NCI-H526 treated with DMSO at 0.1 percent for 48 hours (cell line): Measurements from ENCODE around the gene MYLK.

Experiments used
- DNase-seq: peaks from one replicate; lab custom pipeline; 2025; lab: John Stamatoyannopoulos, UW

Gene MYLK

DNA sequence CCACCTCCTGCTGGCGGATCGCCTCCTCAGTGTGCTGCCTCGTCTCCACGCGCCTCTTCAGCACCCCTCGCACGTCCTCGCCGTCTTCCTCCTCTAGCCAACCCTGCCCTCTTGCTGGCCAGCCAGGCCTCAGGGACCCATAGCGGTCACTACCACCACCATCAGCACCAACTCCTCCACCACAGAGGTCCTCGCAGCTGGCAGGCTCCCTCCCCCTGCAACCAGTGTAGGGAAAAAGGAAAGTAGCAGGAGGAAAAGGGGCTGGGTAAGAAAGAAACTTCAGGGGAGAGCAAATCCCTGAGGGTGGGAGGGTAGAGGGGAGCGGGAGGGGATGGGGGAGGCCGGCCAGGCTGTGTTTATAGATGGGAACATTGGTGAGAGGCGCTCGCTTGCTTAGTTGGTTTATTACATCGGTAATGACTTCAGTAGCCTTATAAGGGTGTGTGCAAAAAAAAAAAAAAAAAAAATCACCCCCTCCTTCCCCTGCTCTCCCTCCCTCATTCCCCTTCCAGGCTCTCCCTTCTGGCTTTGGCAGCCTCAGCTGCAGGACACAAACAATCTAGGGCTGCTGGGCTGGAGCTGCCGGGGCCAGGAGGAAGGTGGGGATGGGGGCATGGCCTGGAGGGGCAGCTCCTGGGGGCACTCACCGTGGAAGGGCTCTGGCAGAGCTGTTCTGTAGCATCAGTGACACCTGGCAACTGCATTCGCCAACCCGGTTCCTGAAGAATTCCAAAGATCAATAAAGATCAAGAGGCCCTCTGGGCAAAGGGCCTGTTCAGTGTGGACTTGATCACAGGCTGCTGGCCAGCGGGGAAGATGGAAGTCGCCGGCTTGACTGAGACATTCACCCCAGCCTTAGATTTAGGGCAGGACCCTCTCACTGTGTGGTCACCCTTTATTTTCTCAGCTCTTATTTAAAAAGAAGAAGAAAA lies 183.1 kb downstream of the MYLK start:
- DNase-seq = no peak

DNA sequence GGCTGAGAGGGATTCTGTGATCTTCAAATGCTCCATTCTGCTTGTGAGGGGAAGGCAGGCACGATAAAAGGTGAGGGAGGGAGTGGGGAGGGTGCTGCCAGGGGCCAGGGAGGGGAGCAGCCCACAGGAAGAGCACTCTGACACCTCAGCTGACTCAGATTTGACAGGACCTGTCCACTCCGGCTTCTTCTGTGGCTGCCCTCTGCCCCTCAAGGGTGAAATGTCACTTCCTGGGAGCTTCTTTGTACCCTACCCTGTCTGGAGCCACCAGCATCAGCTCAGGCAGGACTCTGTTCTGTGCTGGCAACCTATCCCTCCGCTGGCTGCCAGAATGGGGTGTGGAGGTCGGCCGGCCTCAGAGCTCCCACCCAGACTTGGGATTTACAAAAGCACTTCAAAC lies 185.3 kb downstream of the MYLK start:
- DNase-seq = no peak

DNA sequence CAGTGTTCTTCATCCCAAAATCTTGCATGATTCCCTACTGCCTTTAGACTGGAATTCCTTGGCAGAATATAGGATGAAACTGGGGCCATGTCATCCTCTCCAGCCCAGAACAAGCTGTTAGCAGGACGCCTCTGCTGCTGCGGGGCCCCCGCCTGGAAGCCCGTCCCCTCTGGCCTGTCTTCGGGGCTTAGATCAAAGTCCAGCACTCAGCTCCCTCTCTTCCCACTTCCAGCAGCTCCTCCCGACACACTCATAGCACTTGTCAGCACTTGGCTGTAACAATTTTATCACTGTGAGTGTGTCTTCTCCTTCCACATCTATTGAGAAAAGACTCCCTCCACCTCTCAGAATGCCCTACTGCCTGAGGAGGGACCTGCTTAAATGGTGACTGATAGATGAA lies 187.3 kb downstream of the MYLK start:
- DNase-seq = no peak

DNA sequence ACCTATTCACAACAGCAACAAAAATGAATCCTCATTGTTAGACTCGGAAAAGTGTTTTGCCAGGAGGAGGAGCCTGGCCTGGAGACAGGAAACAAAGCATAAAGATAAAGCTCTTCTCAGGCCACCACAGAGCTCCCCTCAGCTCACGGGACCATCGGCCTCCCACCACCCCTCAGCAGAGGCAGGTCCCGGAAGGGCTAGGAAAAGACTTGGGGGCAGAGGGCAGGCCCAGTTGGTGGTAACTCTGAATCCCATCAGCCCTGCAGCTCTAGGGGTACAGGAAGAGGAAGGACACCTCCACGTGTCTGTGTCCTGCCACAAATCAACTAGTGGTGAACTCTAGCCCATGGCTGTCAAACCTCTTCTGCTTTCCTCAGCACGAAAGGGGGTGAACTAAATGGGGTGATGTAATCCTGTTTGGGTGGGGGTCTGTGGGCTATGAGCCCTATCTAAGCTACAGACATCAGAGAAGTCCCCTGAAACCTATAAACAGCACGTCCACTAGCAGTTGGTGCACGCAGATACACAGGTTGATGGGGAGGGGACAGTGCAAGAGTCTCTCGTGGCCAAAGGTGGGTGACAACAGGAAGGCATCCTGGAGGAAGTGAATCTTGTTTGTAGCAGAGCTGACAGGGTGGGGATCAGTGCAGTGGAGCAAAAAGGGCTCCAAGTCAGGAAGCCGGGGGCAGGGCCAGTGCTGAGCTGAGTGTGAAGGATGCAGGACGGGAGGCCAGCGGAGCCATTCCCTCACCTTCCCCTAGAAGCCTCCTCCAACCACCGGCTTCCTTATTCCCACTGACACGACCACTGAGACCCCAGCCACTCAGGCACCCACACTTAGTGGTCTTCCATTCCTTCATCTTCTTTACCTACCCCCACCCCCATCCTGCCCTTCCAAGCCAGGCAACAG lies 188.1 kb downstream of the MYLK start:
- DNase-seq = no peak

DNA sequence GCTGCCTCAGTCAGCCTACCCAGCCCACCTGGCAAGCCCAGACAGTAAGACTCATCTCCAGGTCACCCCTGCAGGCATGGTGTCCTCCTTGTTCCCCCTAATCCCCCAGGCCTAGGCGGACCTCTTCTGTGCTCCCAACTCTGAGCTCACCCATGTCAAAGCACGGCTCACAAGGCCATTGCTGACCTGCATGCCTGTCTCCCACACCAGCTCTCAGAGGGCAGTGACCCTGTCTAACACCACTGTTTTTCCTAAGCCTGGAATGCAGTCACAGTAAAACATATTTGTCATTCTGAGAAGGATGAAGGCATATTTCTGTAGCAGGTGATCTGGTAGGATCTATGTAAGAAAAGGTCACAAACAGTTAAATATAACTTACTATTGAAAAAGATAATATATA lies 189.0 kb downstream of the MYLK start:
- DNase-seq = no peak

DNA sequence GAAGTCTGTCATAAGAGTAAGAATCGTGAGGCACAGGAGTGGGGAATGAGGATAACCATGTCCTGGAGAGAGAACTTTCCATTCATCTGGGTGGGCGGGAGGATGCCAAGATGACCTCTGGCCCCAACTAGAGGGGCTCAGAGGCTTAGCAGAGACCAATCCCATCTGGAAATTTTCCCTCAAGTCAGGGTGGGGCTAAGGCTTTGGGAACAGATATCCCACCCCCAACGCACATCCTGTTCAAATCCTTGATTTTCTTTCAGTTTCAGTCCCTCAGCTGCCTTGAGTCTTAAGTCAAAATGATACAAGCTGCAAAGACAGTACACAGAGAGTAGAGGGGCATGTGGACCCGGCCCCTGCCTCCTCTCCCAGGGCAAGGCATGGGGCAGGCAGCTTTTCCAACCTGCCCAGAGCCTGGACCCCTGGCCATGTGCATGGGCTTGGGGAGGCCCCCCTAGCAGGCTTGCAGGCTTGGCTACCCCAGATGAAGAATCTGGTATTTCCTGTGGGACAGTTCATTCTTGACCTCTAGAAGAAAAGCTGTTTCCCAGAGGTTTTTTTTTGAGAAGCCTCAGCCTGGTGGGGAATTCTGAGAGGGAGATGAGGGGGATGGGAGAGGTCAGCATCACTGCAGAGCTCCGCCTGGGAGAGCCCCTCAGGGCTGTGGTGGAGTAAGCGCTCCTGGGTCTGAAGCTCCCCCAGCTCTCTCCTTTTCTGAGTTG lies 189.6 kb downstream of the MYLK start:
- no peak for DNase-seq

DNA sequence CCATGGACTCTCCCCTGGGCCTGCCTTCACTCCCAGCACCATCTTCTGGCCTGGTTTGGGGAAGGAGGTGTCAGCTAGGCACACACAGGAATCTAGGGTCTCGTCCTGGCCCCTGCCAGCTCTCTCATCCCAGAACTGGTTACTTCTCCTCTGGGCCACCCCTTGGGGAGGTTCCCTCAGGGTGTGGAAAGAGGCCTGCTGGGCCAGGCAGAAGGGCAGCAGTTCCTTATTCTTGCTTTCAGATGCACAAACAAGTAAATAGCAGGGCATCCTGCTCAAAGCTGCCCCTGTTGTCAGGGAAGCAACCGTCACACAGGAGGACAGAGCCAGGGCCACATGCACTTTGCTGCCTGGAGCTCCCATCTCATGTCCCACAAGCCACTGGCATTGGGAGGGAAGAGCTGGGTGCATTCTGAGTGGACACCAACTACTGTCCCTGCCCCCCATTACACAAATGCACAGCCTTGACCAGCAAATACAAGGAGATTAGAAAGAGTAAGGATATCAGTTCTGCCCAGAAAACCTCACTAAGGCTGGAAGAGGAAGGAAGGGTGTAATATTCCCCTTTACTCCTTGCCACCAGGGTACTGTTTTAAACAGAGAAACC lies 190.4 kb downstream of the MYLK start:
- DNase-seq = no peak

DNA sequence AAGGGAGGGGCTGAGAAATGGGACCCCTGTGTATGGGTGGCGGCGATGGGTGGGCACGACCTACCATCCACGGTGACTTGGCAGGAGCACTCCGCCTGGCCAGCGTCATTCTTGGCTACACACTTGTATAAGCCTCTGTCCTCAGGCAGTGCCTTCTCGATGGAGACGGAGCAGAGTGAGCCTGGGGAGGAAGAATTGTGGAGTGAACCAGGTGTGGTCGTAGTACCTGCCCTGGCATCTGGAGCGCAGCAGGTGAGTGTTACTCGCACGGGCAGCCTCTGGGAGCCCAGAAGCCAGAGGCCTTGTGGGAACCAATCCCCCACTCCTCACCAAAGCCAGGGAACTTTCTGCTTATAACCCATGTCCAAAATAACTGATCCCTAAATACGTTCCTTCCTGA lies 191.5 kb downstream of the MYLK start:
- no peak for DNase-seq

DNA sequence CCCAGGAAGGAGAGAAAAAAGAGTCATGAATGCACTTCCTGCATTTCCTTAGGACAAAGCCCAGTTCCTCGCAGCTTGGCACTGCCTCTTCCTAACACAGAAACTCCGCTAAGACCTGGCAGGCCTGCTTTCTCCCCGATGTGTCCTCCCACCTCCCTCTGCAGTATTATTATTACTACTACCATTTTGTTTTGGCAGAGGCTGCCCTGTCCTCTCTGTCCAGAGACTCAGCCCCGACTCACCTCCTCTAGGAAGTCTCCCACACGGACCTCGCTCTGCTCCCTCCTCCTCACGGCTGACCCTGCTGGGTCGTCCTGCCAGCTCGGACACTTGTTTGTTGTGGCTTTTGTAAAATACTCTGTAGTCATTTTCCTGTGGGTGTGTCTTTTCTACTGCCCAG lies 192.1 kb downstream of the MYLK start:
- no peak for DNase-seq

DNA sequence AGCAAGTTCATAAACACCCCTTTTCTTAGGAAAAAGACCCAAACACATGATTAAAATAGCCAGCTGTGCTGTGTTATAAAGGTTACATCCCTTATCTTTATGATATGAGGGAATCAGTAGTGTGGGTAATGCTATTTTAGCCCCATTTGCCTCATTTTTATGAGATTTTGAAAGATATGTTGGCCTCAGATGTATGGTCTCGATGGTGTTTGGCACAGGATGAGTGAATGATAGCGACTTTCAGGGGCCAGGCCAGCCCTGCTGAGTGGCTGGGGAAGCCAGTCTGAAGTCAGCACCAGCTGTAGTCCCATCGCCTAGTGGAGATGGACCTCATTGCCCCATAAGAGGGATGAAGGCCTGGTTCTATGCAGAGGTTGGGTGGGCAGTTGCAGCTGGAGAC lies 194.3 kb downstream of the MYLK start:
- no peak for DNase-seq

DNA sequence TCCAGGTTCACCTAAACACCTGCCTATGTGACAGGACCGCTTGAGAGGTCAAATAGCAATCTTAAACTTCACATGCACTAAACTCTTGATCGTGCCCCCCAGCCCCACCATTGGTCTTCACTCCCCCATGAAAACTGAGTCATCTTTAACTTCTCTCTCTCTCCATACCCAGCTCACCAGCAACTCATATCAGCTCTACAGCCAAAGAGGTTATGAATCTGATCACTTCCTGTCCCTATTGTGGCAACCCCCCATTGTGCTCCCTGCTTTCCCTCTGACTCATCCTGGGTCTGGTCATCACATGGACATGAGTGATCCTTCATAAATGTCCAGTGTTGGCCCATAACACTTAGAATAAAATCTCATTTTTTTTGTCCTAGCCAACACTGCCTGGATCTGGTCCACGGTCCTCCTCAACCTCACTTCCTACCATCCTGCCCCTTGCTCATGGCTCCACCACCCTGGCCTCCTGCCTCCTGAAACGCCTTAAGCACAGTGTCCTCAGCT lies 195.8 kb downstream of the MYLK start:
- DNase-seq = no peak

DNA sequence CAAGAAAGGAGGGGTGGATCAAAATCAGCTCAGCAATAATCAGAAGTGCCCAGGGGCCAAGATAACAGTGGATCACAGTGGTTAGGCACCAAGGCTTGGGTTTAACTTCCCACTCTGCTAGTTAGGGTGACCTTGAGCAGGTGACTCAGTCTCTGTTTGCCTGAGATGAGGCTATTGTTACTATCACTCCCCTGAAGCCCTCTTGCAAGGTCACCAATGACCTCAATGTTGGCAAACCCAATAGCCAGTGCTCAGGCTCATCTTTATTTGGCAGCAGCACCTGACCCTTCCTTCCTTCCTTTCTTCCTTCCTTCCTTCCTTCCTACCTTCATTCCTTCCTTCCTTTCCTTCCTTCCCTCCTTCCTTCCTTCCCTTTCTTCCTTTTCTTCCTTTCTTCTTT lies 196.8 kb downstream of the MYLK start:
- DNase-seq = no peak

DNA sequence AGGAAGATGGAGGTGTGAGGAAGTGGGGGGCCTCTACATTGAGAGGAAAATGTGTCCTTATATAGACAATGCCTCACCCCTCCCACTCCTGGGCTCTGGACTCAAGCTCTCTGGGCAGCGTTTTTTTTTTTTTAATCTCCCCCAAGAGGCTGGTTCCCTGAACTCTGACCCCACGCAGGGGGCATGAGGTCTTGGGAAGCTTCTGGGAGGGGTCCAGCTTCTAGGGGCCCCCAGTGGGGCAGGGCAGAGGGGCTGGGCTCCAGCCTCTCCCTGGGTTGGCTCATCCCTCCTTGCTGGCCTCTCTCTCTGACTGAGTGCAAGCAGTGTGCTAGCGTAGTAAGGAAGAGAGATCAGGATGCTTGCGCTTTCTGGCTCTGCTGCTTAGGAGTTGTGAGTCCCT lies 197.9 kb downstream of the MYLK start:
- no peak for DNase-seq

DNA sequence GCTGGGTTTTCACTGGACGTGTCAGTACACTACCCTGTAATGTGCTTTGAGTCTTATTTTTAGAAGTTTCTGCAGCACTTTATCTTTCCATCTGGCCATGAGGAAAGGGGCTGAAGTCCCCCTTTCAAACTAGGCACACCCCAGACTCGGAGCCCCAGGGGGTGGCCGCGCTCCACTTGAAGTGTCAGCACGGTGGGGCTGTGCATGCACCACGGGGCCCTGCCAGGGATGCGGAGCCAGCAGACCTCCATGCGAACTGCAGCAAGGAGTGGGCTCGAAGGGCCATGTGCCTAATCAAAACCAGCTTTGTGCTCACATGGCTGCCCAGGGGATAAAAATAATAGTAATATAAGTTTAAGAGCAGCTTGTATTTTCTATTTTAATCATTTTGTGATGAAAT lies 198.4 kb downstream of the MYLK start:
- no peak for DNase-seq

DNA sequence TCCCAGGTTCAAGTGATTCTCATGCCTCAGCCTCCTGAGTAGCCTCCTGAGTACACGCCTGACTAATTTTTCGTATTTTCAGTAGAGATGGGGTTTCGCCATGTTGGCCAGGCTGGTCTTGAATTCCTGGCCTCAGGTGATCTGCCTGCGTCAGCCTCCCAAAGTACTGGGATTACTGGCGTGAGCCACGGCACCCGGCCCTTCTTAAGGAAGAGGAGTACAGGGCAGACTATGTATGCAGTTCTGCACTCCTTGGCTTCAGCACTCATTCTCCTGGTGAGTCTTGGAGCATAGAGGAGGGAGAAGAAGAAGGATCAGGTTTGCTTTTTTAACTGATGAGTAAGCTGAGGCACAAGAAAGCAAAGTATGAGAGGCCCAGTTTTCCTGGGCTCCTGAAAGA lies 199.5 kb downstream of the MYLK start:
- no peak for DNase-seq

DNA sequence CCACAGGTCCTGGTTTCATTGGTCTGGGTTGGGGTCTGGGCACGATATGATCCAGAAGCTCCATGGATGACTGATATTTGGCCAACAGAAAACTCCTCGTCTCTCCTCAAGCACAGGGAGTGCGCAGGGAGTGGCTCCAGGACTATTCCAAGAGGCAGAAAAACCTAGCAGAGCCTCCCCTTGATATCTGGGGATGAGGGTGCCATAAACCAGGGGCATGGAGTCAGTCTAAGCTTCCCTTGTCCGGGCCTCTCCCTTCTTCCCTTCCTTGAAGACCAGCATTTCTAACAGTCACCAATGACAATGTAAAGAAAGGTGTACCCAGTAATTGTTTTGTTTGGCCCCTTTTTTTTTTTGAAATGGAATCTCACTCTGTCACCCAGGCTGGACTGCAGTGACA lies 199.9 kb downstream of the MYLK start:
- no peak for DNase-seq

DNA sequence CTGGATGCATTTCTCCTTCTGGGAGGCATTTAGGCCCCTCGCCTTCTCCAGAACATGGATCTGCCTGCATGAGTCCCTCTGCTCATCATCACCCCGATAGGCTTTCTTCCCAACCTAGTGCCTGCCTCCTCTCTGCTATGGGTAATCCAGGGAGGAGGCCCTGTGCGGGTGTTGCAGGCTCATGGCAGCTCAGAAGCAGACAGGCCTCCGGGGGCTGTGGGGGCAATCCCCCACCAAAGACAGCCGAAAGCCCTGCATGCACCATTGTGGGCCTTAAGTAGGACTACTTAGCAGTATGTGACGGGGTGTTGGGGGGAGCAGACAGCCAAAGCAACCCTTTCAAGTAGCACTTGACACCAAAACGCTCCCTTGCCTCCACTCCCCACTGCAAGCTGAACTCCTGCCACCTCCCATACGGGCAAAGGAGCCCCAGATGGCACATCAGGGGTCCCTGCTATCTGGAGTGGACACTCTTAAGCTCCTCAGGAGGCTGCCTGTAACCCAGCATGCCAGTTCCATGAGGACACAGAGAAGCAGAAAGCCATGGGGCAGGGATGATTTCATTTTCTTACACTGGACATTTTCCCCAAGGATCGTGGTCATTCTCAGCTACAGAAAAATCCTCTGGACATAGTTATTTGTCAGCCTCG lies 200.5 kb downstream of the MYLK start:
- DNase-seq = no peak

DNA sequence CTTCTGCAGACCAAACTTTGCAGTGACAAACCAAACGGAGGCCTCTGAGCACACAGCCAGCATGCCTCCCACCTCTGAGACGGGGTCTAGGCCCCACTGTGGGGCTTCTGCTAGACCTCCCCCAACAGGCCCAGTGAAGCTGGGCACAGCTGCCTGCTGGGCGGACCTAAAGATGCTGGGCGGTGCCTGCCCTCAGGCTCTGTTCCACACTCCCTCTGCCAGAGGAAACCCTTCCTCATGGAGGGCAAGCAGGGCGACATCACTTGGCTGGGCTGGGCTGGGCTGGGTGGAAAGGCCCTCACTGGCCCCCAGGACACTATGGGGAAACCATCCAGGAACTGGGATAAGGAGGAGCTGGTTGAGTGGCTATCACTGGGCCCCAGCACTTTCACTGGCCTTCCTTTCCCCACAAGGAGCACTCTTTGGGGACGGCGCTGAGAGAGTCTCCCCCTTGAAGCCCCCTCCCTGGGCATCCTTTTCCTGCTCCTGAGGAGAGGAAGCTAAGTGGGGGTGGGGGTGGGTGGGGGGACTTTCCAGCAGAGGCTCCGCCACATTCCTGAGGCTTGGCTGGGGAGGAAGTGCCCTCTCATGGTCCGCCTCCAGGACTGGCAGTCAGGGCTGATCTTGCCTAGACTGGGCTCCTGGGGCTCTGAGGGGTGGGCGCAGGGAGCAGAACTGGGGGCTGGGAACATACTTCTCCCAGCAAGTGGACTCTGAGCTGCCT lies 201.2 kb downstream of the MYLK start:
- DNase-seq = no peak

DNA sequence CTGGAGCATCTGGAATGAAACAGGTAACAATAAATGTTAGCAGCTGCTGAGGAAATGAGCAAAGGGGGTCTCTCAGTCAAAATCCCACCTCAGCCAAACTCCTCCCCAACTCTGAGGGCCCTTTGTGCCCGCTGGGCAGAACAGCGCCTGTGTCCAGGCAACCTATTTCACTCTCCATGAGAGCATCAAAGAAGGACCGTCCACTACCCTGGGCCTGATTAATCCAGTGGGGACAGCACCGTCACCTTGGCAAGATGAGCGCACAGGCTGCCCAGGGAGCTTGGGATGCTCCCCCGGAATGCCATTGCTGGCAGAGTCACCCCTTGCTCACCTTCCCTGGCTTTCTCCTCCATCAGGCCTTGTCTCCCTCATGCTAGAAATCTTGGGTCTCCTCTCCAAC lies 201.8 kb downstream of the MYLK start:
- no peak for DNase-seq

DNA sequence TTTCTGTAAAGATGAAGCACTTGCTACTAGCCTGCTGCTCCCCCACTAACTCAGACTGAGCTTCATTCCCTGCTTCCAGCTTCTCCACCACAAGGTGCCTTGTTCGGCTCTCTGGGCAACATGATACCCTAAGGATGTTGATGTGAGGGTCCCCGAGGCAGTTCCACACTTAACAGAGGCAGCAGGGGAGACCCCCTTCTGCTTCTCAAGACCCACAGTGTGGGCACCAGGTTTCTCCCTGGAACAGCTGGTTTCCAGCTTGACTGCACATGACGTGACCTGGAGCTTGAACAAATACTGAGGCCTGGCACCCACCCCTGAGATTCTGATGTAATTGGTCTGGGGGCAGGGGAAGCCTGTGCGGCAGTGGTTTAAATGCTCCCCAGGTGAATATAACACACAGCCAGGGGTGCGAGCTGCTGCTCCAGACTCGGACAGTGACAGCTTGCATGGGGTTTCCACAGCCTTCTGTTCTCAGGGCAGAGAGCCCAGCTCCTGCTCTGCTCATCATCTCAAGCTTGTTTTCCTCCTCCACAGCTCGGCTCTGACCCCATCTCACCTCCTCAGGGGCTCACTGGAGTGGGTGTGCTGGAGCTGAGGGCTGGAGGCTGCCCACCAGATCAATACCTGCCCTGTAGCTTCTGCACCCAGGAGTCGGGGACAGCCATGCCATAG lies 204.3 kb downstream of the MYLK start:
- DNase-seq = no peak
